Measurements from ENCODE around the gene CRTC1. TPM values are rescaled to one million over a fixed set of nuclear protein-coding genes. Genes with fewer than 3 reads are reported as not detected.
A peak's percentile ranks its signal among the peaks of the same experiment; 100 is the strongest.

Gene CRTC1
- total RNA-seq, 2 experiments from 2014 or later, result 5.3 to 9.7 TPM

DNA sequence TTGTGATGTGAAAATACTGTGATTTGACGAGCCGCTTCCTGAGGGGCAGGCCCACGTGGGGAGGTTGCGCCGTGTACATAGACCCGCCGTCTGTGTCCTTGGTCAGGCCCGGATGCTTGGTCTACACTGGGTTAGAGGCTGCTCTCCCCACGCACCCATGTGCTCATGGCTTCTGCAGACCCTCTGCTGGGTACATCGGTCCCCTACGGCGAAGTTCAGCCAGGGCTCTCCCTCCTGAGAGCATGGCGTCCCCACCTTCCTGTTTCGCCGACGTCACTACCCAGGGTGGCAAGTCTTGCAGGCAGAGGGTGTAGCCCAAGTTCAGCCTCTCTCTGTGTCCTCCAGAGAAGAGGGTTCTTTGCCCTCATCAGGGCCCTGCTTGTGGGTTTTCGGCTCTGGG is 96.6 kb downstream of the CRTC1 start:
- ATAC-seq, result no peak
- ChIA-PET POLR2A (no interaction called here), CTCF (no interaction called here)
- Mint-ChIP-seq H3K36me3 (ENCODE audit: low read depth) (no peaks in the 10 kb centered on the region), H3K4me3 (no peak overlapping the region), H3K27ac (no peak overlapping the region), H3K4me1 (no peaks in the 10 kb centered on the region), H3K9me3 (ENCODE audit: low read depth) (no peaks in the 10 kb centered on the region), H3K27me3 (peaks cover 4% of the 10 kb centered on the region)
- intact Hi-C loops (cut with DNase I, micrococcal nuclease), result loop anchor here in 1 of 2 experiments (10.0 kb wide), 1 partner anchor 185 kb away; no protein-coding TSS in a partner anchor
- DNase-seq, result no peak

GRCh38 chr19:18780631-18781030 is 97.2 kb downstream of the CRTC1 start:
- peaks cover 8% of the 10 kb centered on the region for H3K27me3 Mint-ChIP-seq
- CTCF ChIA-PET, result no interaction called here
- H3K27ac Mint-ChIP-seq, result no peak overlapping the region
- H3K4me1 Mint-ChIP-seq, result peaks cover 4% of the 10 kb centered on the region
- no peak for DNase-seq
- POLR2A ChIA-PET, result no interaction called here
- intact Hi-C loops (cut with DNase I, micrococcal nuclease), result loop anchor here in 1 of 2 experiments (10.0 kb wide), 1 partner anchor 186 kb away; no protein-coding TSS in a partner anchor
- H3K9me3 Mint-ChIP-seq (ENCODE audit: low read depth), result no peaks in the 10 kb centered on the region
- H3K36me3 Mint-ChIP-seq (ENCODE audit: low read depth), result no peaks in the 10 kb centered on the region
- no peak overlapping the region for H3K4me3 Mint-ChIP-seq
- no peak for ATAC-seq

GRCh38 chr19:18781047-18781600 is 97.6 kb downstream of the CRTC1 start:
- H3K9me3 Mint-ChIP-seq (ENCODE audit: low read depth), result no peaks in the 10 kb centered on the region
- H3K27ac Mint-ChIP-seq, result no peak overlapping the region
- H3K36me3 Mint-ChIP-seq (ENCODE audit: low read depth), result no peaks in the 10 kb centered on the region
- DNase-seq, result no peak
- POLR2A ChIA-PET, result no interaction called here
- H3K27me3 Mint-ChIP-seq, result peaks cover 11% of the 10 kb centered on the region
- intact Hi-C loops (cut with DNase I, micrococcal nuclease), result loop anchor here in 1 of 2 experiments (10.0 kb wide), 1 partner anchor 186 kb away; no protein-coding TSS in a partner anchor
- peaks cover 7% of the 10 kb centered on the region for H3K4me1 Mint-ChIP-seq
- CTCF ChIA-PET, result no interaction called here
- ATAC-seq, result no peak
- no peak overlapping the region for H3K4me3 Mint-ChIP-seq

DNA sequence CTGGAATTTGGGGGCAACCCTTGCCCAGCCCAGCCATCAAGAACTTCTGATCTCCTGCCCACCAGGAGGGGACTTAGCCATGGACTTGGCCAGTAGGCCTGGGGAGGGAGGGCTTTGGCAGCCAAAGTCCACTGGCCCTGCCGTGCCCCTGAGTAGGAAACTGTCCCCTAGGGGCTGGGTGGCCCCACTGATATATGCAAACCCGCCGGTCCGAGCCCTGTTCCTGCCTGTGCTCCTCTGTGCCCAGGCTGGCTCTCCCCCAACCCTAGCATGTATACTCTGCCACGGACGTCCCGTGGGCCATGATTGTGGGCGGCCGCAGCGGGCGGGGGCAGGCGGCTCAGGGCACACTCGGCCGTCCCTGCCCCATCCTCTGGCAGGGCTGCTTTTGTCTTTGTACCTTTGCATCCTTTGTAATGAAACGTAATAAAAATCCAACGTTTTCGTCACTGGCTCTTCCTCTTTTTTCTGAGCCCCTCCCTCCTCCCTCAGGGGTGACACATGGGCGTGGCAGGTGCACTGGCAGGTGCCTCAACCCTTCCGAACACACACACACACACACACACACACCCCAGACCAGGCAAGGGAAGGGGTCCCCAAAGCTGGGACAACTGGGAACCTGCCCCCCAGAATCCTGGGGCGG is 98.5 kb downstream of the CRTC1 start:
- H3K36me3 Mint-ChIP-seq (ENCODE audit: low read depth), result no peaks in the 10 kb centered on the region
- no peak for ATAC-seq
- no peaks in the 10 kb centered on the region for H3K9me3 Mint-ChIP-seq (ENCODE audit: low read depth)
- intact Hi-C loops (cut with DNase I, micrococcal nuclease), result loop anchor here in 1 of 2 experiments (10.0 kb wide), 1 partner anchor 187 kb away; no protein-coding TSS in a partner anchor
- no peak overlapping the region for H3K27ac Mint-ChIP-seq
- POLR2A ChIA-PET, result no interaction called here
- no peak for DNase-seq
- CTCF ChIA-PET, result interaction anchor here (0.7 kb wide), 1 partner anchor 14 kb away, joined by 3 read pairs; no protein-coding TSS in a partner anchor
- H3K4me3 Mint-ChIP-seq, result no peak overlapping the region
- peaks cover 11% of the 10 kb centered on the region for H3K4me1 Mint-ChIP-seq
- H3K27me3 Mint-ChIP-seq, result peaks cover 19% of the 10 kb centered on the region

DNA sequence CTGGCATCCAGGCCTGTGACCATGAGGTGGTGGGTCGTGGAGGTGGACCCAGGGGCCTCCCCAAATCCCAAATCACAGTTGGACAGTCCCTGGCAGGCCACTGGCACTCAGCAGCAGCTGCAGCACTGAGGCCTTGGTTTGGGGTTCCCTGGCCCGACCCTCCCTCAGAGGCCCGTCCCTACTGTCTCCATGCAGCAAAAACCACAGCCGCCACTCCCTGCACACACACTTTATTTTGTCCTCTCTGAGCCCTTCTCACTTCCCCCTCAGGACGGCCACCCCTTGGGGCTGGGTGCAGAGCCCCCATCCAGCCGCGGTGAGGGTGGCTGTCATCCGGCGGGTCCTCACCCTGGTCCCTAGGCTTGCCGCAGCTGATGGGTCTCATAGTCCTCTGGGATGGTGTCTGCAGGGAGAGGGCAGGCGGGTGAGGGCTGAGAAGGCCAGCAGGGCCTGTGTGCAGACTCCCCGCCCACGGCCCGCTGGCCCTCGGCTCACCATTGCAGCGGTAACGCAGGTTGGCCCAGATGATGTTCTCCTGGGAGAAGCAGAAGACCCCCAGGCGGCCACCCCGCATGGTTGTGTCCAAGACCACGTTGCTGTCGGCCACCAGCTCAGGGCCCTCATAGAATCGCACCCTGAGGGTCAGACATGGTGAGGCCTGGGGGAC is 99.2 kb downstream of the CRTC1 start:
- Mint-ChIP-seq H3K4me3 (no peak overlapping the region), H3K27me3 (peaks cover 26% of the 10 kb centered on the region), H3K9me3 (ENCODE audit: low read depth) (no peaks in the 10 kb centered on the region), H3K36me3 (ENCODE audit: low read depth) (no peaks in the 10 kb centered on the region), H3K4me1 (peaks cover 17% of the 10 kb centered on the region), H3K27ac (no peak overlapping the region)
- CTCF ChIA-PET, result interaction anchor here (0.5 to 0.7 kb wide), 2 partner anchors 15 to 192 kb away, joined by 3 to 4 read pairs; no protein-coding TSS in a partner anchor
- POLR2A ChIA-PET, result no interaction called here
- intact Hi-C loops (cut with DNase I, micrococcal nuclease), result loop anchor here in 1 of 2 experiments (10.0 kb wide), 1 partner anchor 188 kb away; no protein-coding TSS in a partner anchor
- DNase-seq, result no peak
- no peak for ATAC-seq

- Mint-ChIP-seq H3K4me1 (peaks cover 21% of the 10 kb centered on the region), H3K27me3 (peaks cover 35% of the 10 kb centered on the region), H3K27ac (no peak overlapping the region), H3K36me3 (ENCODE audit: low read depth) (no peaks in the 10 kb centered on the region), H3K4me3 (no peak overlapping the region), H3K9me3 (ENCODE audit: low read depth) (no peaks in the 10 kb centered on the region)
- no peak for DNase-seq
- CTCF ChIA-PET, result no interaction called here
- no peak for ATAC-seq
- intact Hi-C loops (cut with DNase I, micrococcal nuclease), result loop anchor here in 1 of 2 experiments (10.0 kb wide), 1 partner anchor 189 kb away; no protein-coding TSS in a partner anchor
- POLR2A ChIA-PET, result no interaction called here
Measured at GRCh38 chr19:18783958-18784785, 100.7 kb downstream of the CRTC1 start.

- ChIA-PET CTCF (no interaction called here), POLR2A (no interaction called here)
- DNase-seq (no peak), ATAC-seq (no peak)
- Mint-ChIP-seq H3K27ac (no peak overlapping the region), H3K4me3 (no peak overlapping the region), H3K27me3 (peaks cover 41% of the 10 kb centered on the region), H3K36me3 (ENCODE audit: low read depth) (no peaks in the 10 kb centered on the region), H3K9me3 (ENCODE audit: low read depth) (no peaks in the 10 kb centered on the region), H3K4me1 (peaks cover 26% of the 10 kb centered on the region)
- intact Hi-C loops (cut with DNase I, micrococcal nuclease), result loop anchor here in 1 of 2 experiments (1.0 to 10.0 kb wide), 5 partner anchors 47 to 347 kb away; partner anchors contain the start of genes ELL, ISYNA1 and UPF1
Measured at GRCh38 chr19:18784786-18785120, 101.3 kb downstream of the CRTC1 start.

GRCh38 chr19:18785179-18786124 is 102.0 kb downstream of the CRTC1 start:
- ATAC-seq (peak; percentile 88), DNase-seq (peak; percentile 90)
- H3K36me3 Mint-ChIP-seq (ENCODE audit: low read depth), result no peaks in the 10 kb centered on the region
- intact Hi-C loops (cut with DNase I, micrococcal nuclease), result loop anchor here in 1 of 2 experiments (1.0 to 10.0 kb wide), 5 partner anchors 46 to 348 kb away; partner anchors contain the start of genes ELL, ISYNA1 and UPF1
- ChIA-PET POLR2A (no interaction called here), CTCF (interaction anchor here (0.6 kb wide), 1 partner anchor 243 kb away, joined by 3 read pairs; no protein-coding TSS in a partner anchor)
- peaks cover 46% of the 10 kb centered on the region for H3K27me3 Mint-ChIP-seq
- H3K4me3 Mint-ChIP-seq, result no peak overlapping the region
- no peaks in the 10 kb centered on the region for H3K9me3 Mint-ChIP-seq (ENCODE audit: low read depth)
- H3K27ac Mint-ChIP-seq, result no peak overlapping the region
- H3K4me1 Mint-ChIP-seq, result peaks cover 31% of the 10 kb centered on the region

GRCh38 chr19:18788529-18789421 is 105.3 kb downstream of the CRTC1 start:
- POLR2A ChIA-PET, result no interaction called here
- H3K4me1 Mint-ChIP-seq, result peaks cover 31% of the 10 kb centered on the region
- DNase-seq, result no peak
- ATAC-seq, result no peak
- H3K36me3 Mint-ChIP-seq (ENCODE audit: low read depth), result no peaks in the 10 kb centered on the region
- H3K9me3 Mint-ChIP-seq (ENCODE audit: low read depth), result no peaks in the 10 kb centered on the region
- intact Hi-C loops (cut with DNase I, micrococcal nuclease), result loop anchor here in 1 of 2 experiments (5.0 to 10.0 kb wide), 2 partner anchors 194 to 351 kb away; partner anchors contain the start of gene ISYNA1
- CTCF ChIA-PET, result no interaction called here
- H3K27ac Mint-ChIP-seq, result no peak overlapping the region
- H3K27me3 Mint-ChIP-seq, result peaks cover 70% of the 10 kb centered on the region
- H3K4me3 Mint-ChIP-seq, result peak overlapping the region; percentile 50
